Stimulated activated naive CD8-positive, alpha-beta T cell treated with anti-CD3 and anti-CD28 coated beads, Interleukin-15, Interleukin-2, amounts not matched to agents 100 U/mL and 50 U/mL, for 24 hours (primary cell): Measurements from ENCODE around the gene ADH4.

Experiments used
- ATAC-seq: fragments of 150-1000 bp; cut with Tn5 transposase; one replicate; pipeline ENCODE4 v1.10.0; 2021
- DNase-seq: peaks from one replicate; pipeline ENCODE4 v3.0.0; 2021

ADH4 gene

DNA sequence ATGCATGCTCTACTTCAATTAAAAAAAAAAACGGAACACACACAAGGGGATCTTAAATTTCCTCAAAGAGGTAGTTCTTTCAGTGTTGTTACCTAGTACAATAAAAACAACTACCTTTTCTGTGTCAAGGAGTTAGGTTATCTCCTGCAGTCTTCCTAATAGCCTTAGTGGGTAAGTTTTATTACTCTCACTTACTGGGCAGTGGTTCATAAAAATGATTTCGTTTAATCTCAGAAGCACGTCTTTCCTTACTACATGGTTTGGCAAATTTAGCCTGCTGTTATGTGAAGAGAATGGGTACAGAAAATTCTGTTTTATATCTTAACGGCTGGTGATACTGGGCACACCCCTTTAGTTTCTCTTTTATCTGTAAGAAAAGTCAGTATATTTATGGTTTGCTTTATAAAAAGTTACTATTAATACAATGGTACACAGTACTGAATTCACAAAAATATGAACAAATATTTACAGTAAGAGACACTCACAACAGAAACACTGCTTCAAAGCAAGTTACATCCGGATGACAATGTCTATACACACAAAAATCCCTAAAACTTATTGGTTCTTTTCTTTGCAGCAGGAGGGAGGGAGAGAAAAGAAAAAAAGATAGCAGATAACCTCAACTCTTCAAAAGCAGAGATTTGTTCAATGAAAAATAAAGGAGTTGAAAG, 64.3 kb downstream of the ADH4 start:
- ATAC-seq (no peak), DNase-seq (no peak)

DNA sequence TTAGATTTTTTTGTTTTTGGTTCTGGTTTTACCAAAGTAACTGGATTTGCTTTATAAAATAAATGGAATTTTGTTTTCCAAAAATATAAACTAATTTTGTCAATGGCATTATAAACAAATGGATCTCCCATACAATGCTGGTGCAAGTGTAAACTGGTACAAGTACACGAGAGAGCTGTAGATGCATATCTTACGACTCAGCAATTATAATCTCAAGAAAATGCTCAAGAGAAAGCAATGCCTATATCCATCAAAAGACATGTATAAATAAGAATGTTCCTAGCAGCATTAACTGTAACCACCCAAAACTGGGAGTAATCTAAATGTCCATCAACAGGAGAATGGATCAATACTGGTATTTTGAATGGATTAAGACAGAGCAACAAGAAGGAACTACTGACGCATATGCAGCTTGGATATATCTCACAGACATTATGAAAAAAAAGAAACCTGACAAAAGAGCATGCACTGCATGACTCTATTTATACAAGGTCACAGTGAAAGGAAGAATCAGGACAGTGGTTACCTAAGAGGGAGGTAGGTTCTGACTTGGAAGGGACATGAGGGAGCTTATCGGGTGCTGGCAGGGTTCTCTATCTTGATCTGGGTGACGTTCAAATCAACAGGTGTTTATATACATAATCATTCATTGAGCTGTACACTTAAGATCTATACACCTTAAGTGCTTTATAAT, 65.0 kb downstream of the ADH4 start:
- no peak for ATAC-seq
- no peak for DNase-seq

DNA sequence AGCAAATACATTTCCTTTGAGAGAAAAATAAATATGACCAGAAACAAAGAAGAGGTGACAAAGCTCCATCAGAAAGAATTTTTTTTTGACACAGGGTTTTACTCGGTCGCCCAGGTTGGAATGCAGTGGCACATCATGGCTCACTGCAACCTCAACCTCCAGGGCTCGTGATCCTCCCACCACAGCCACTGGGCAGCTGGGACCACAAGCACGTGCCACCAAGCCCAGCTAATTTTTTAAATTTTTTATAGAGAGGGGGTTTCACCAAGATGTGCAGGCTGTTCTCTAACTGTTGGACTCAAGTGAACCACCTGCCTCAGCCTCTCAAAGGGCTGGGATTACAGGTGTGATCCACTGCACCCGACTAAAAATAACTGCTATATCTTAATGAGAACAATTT, 65.8 kb downstream of the ADH4 start:
- DNase-seq (no peak), ATAC-seq (no peak)

GRCh38 chr4:99077177-99077576, 66.9 kb downstream of the ADH4 start:
- ATAC-seq (no peak), DNase-seq (no peak)

DNA sequence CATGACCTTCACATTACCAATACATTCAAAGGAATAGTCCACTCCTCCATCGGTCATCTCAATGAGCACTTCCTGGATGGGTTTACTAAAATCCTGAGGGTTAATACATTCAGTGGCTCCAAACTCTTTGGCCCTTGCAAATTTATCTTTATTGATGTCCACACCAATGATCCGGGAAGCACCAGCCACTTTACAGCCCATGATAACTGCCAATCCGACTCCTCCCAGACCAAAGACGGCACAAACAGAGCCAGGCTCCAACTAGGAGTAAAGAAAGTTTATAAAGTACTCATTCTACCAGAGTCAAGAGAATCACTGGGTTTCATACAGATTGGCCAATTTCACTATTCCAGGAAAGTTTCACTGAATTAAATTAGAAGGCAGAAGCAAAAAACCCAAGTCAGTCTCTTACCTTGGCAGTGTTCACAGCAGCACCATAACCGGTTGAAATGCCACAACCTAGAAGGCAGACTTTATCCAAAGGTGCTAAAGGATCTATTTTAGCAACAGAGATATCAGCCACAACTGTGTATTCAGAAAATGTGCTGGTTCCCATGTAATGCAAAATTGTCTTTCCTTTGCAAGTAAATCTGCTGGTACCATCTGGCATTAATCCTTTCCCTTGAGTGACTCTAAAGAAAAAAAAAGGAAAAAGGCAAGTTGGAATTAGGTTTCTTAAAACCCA, 67.7 kb downstream of the ADH4 start:
- no peak for ATAC-seq
- DNase-seq: no peak

DNA sequence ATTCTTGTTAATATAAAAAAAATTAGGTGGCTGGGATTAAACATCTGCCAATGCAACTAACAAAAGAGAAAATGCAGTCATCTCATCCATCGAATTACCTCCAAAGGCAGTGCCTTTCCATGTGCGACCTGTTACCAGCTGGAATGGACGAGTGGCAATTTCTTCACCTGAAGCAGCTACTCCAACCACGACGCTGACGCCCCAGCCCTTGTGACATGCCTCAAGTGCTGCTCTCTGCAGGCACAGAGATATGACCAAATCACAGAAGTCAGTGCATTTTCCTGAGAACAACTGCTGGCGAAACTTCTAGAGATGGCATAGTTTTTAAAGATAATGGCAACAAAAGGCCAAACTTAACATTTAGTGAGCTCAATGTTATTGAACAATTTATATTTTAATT, 69.3 kb downstream of the ADH4 start:
- ATAC-seq (no peak), DNase-seq (no peak)
